HG03159 (cell line): ENCODE data around the gene OBSL1.

Experiments
- ATAC-seq: cut with Tn5 transposase; IDR thresholded peaks from one replicate; pipeline ENCODE4 v1.9.1; 2021; ENCODE audit warnings: mild to moderate bottlenecking, moderate library complexity; ENCODE audit not compliant: unreplicated experiment

The OBSL1 gene

DNA sequence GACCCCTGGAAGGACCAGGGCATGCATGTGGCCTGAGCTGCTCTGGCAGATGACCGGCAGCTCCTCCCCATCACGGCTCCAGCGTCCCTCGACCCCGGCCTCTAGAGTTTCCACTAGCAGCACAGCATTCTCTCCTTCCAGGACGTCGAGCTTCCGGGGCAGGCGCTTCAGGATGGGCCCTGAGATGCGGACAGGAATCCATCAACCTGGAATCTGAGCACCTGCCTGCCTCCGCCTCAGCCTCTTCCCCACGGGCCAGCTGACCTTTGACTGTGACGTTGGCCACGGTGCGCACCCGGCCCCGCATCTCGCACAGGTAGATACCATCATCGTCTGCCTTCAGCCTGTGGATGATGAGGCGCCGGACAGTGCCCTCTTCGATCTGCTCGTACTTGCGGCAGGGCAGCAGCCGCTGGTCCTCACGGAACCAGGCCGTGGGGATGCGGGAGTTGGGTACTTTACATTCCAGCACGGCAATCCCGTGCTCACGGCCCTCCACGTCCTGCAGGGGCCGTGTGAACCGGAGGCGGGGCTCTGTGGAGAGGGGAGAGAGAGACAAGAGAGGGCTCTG is 3.5 kb downstream of the OBSL1 start:
- ATAC-seq = no peak

DNA sequence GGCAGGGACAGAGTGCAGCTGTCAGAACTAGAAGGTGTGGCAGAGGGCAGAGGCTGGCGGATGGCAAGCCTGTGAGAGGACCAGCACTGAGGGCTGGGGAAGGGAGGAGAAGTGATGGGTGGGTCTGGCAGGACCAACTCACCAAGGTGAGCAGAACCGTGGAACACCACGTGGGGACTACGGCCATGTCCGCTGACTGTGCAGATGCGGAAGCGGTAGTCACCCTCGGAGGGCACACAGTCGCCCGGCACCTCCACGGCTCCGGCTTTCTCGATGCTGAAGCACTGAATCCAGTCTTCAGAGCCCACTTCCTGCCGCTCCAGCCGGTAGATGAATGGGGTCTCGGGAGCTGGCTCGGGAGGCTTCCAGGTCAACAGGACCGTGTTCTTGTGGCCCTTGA is 4.2 kb downstream of the OBSL1 start:
- ATAC-seq = no peak

DNA sequence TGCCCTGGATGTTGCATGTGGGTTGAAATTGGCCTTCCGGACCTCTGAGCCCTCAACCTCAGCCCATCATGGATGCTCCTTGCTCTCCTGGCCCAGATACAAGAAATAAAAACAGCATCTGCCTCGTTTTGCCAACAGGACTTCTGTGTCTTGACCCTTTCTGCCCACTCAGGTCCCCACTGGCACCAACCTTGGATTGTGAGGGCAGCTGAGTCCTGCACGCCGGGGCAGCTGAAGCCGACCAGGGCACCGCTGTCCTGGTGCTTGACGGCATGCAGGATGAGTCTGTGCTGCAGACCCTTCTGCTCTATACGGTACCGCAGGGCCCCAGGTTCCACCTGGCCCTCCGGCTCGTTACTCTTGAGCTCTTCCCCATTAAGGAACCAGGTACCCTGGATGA is 4.7 kb downstream of the OBSL1 start:
- ATAC-seq = no peak

DNA sequence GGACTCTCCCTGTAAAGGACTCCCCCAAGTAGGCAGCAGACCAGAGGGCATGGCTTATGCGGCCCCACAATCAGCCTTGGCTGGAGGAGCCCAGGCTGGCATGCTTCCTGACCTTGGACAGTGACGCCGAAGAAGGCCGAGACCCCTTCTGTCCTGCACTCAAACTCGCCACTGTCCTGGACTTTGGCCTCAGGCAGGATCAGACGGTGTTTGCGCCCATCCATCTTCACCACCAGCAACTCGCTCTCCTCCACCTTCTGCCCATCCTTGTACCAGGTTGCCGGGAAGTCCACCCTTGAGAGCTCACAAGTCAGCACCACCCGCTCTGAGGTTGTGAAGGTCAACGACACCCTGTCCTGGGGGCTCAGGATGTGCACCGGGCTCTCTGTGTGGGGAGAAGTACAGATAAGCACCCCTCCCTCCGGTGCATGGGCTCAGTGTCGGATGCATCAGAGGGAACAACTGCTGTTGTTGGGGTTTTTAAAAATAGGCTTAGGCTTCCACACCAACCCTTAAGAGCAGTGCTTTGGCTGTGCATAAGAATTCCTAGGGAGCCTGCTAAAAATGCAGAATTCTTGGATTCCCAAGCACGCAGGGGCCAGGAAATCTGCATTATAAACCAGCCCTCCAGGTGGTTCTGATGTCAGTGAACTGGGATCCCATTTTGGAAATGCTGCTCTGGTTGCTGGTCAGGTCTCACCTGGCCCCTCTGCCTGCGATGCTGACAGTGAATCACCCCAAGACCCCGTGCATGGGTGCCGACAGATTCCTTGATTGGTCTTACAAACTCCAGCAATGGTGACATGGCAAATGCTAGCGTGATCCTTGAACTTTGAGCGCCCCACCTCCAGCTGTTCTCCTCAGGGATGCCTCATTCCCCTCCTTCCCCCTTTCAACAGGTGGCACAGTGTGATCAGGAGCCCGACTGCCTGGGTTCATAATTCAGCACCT is 5.9 kb downstream of the OBSL1 start:
- ATAC-seq = no peak

DNA sequence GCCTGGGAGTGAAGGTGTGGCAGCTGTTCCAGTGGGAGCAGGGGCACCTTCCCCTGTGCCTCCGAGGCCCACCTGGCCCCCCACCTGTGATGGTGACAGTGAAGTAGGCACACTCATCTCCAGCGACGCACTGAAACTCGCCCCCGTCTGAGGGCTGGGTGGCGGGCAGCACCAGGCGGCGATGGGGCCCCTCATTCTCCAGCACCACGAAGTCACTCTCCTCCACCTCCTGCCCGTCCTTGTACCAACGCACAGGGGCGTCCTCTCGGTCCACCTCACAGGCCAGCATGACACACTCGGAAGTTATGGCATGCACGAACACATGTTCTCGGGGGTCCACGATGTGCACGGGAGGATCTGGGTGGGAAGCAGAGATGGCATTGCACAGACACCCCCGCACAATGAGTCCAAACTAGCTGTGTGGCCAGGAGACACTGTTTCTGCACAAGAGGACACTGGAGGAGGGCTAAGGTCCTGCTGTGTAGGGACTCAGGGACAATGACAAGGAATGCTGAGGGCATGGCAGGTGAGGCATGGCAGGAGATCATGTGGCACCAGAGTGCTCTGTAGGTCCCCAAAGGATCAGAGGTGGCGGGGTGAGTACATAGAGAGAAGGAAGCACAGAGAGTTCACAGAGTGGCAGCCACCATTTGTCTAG is 7.9 kb downstream of the OBSL1 start:
- ATAC-seq = no peak

DNA sequence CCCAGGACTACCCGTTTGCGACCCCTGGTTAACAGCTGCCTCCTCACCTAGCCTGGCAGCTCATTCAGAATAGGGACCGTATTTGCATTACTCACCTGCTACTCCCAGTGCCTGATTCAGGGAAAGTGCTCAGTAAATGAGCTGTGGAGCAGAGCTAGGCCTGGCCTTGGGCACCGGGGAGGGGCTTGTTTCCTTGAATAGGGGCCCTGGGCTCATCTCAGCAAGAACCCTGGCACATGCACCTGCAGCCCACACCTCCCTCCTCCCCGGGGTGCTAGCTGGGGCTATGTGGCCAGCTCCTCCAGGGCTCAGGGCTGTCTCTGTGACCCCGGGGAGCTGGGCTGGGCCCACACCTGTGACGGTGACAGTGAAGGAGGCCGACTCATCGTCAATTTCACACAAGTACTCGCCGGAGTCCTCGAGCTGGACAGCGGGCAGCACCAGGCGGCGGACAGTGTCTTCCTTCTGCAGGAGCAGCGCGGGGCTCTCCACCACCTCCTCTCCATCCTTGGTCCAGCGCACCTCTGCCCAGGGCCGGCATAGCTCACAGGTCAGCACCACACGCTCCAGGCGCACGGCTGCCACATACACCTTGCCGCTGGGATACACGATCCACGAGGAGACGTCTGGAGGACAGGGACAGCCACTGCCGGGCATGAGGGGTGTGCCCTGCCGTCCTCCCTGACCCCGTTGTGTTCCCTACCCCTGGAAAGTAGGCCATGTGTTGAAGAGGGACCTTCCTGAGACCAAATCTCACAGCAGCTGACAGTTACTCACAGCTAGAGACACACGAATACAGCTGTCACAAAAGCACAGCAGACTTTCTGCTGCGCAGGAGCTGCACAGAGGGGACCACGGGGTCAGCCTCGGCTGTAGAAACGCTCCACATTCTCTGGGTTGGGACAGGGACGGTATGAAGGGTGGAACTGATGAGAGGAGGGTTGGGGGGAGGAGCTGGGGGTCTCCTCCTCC is 9.0 kb downstream of the OBSL1 start:
- ATAC-seq = no peak

DNA sequence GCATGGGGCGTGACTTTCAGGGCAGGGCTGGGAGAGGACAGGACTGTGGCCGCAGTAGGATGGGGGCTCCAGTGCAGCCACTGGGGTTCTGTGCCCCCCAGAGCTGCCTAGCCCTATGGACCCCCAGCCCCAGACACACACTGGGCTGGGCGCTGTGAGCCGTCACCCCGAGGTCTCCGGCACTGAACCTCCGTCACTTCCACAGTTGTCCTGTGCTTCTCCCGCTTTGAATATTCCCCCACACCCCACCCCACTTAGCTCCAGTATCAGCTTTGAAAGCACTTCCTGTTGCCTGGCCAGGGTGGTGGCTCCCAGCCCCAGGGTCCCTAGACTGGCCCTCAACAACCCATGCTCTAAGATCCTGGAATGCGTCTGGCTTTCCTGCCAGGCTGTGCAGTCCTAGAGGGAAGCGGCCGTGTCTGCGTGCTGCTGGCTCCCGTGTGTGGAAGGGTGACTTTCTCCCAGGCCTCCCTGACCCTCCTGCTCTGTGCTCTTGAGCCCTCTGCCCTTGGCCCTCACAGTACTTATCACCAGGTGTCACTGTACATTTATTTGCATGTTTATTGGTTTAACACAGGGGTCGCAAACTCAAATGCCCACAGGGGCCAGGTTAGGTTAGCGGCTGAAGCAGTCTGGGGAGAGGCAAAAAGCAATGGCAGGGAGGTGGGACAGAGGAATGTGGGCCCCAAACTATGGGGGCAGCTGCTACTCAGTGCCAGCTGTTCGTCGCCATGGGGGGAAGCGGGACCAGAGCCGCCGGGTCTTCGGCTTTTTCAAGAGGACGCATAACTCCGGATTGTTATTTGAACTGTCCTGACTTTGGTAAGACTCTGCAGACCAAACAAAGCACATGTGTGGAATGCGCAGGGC is 9.9 kb downstream of the OBSL1 start:
- no peak for ATAC-seq

DNA sequence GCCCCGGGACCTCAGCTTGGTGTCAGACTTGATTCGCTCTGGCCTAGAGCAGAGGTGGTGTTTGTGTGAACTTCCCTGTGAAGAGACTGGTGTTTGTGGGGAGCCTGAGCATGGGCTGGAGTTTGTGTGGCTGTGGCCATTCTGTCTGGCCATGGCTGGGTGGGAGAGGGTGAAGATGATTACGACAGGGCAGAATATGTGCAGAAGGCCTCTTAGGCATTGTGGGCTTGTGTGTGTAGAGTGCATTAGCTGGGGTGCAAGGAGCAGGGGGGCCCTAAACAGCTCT is 10.5 kb downstream of the OBSL1 start:
- ATAC-seq = no peak

DNA sequence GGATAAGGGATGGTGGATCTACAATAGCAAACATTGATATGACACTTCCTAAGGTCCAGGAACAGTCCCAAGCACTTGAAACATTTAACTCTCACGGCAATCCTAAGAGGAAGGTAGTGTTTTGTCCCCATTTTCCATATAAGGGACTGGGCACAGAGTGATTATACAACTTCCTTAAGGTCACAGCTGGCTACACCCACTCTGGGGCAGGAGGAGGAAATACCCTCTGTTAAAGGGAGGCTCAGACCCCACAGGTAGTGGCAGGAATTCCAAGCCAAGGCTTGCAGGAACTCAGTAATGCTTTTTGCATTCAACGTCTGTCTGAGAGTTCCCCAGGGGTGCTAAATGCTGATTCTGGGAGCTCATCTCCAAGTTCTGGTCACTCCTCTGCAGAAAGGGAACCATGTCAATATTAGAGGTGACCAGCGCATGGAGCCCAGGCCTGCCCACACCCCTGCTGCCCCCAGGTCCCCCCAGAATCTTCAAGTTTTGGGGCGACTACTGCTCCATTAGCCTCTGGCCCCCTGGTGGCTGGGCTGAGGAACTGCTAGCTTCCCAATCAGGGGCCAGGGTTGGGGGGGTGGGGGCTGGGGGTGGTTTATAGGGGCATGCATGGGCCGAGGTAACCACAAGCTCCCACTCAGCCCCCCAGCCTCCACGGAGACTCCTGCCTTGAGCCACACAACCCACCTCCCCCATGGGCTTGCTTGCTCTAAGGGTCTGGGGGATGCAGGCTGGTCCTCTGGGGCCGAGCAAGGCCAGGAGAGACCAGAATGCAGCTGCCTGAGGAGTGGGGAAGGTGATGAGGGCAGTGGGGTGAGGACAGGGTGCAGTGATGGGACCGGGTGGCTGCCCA is 11.1 kb downstream of the OBSL1 start:
- ATAC-seq = no peak

DNA sequence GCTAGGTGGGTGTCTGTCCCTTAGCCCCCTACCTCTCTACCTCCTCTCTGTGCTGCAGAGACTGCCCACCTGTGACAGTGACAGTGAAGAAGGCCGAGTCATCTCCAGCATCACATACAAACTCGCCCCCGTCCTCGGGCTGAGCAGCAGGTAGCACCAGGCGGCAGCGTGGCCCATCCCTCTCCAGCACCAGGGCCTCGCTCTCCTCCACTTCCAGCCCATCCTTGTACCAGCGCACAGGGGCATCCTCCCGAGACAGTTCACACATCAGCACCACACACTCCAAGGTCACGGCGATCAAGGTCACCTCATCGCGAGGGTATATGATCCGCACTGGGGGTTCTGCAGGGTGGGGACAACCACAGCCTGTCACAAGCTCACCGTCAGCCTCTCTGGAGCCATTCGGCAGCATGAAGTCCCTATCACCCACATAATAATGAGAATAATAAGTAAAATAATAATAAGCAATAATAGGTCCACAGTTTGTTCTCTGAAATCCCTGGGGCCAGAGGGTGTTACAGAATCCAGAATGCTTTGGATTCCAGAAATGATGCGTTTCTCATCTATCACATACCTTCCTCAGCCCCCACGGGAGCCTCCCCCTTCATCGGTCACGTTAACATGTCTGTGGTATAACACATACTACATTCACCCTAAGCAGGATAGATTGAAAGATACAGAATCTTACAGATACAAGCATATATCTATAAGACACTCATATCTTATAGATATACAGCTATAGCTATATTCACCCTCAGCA is 12.0 kb downstream of the OBSL1 start:
- no peak for ATAC-seq

DNA sequence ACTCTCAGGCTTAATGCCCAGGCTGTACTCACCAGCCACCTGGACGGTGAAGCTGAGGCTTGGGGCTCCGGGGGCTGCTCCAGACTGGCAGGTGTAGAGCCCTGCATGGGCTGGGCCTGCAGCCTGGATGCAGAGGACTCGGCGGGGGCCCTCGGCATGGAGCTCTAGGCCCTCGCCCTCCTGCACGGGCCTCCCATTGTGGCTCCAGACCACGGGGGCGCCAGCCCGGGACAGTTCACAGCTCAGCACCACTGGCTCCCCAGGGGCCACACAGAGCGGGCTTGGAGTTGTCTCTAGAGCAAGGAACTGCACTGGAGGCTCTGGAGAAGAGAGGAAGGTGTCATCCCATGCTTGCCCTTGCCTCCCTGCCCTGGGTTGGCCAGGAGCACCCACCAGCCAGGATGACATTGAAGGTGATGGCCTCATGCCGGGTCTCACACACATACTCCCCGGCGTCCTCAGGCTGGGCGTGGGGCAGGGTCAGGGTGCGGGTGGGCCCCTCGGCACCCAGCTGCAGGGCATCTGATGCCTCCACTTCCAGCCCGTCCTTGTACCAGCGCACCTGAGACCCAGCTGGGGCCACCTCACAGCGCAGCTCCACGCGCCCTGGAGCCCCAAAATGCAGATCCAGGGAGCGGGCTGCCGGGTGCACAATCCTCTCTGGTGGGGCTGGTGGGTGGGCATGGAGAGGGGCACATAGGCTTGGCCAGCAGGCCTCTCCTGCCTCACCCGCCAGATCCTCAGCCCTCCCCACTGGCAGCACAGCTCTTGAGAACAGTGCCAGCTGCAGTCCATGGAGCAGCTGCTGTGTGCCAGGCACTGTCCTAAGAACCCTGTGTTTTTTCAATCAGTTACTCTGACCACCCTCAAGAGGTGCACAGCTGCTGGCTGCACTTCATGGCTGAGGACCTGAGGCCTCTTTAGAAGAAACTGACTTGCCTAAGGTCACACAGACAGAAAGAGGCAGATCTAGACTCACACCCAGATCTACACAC is 13.3 kb downstream of the OBSL1 start:
- no peak for ATAC-seq

DNA sequence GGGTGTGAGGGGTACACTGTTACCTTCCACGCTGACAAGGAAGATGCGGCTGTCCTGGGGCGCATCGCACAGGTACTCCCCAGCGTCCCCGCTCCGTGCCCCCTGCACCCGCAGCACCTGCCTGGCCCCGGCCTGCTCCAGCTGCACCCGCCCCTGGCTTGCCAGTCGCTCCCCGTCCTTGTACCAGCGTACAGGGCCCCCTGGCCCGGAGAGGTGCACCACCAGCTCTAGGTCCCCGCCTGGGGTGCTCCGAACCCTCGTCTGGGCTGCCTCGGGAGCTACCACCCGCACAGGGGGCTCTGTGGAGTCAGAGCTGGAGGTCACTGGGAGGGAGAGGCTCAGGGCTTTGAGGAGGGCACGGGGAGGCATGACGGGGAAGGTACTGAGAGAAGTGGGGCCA is 14.0 kb downstream of the OBSL1 start:
- ATAC-seq = no peak

DNA sequence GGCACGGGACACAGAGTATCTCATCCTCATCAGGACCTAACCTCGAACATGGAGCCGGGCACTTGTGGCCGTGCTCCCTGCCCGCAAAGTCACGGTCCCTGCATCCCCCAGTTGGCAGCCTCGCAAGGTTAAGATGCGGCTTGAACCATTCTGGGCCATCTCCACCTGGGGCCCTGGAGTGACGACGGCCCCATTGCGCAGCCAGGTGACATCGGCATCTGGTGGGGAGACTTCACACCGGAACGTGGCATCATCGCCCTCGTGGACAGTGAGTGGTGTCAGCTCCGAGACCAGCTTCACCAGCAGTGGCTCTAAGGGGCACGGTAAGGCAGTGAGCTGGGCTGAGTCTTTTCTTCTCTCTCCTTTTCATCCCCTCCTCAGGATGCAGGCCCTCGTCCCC is 14.9 kb downstream of the OBSL1 start:
- ATAC-seq = no peak

DNA sequence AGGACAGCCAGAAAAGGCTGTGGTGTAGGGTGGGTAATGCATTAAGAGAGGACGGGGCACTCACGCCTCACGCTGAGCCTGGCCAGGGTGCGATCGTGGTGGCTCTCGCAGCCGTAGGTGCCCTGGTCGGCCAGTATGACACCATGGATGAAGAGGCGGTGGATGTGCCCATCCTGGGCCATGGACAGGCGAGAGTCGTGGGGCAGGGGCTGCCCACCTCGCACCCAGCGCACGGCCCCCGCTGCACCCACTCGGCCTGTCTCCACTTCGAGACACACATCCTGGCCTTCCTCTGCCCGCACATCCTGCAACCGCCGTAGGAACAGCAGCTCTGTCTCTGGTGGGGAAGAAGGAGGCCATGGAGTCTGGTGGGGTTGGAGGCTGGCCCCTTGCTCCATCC is 15.4 kb downstream of the OBSL1 start:
- ATAC-seq = no peak

DNA sequence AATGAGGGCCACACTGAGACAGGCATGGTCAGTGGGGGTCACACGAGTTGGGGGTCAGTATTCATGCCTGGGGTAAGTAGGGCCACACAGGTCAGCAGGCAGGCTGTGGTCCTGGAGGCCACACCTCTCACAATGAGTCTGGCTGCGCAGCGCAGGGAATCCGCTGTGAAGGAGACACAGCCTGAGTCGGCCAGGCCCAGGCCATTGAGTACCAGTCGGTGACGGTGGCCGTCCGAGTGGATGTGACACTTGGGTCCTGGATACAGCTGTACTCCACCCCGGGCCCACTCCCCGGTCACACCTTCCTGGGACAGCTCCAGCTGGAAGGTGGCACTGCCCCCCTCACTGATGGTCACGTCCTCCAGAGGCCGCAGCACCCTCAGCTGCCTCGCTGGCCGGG is 17.0 kb downstream of the OBSL1 start:
- ATAC-seq = no peak

DNA sequence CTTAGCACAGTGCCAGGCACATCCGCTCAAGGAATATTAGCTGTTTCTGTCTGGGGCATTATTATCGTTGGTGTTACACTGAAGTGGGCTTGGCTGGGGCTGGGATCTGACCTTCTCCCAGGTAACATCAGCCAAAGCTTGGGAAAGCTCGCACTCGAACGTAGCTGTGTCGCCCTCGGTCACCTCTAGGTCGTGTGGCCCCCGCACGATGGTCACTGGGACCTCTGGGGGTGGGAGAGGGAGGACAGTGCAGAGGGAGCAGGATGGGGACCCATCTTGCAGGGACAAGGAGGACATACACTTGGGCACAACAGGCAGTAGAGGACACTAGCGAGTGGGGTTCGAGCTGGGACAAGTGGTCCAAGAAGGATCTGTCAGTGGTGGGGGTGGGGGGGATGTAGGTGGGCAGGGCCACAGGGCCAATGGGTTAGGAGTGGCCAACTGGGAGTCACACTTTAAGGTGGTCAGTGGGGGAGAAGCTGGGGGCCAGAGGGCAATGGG is 17.8 kb downstream of the OBSL1 start:
- no peak for ATAC-seq

DNA sequence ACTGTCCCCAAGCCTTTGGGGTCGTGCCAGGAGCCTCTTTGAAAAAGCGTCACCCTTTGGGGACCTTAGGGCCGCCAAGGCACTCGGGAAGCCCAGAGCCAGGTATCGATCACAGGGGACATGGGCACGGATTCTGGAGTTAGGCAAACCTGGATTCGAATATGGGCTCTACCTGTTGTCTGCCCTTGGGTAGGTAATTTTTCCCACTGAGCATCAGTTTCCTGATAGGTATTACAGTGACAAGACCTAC is 18.2 kb downstream of the OBSL1 start:
- no peak for ATAC-seq
